Measurements from ENCODE around the gene NPFFR1.

NPFFR1 gene

DNA sequence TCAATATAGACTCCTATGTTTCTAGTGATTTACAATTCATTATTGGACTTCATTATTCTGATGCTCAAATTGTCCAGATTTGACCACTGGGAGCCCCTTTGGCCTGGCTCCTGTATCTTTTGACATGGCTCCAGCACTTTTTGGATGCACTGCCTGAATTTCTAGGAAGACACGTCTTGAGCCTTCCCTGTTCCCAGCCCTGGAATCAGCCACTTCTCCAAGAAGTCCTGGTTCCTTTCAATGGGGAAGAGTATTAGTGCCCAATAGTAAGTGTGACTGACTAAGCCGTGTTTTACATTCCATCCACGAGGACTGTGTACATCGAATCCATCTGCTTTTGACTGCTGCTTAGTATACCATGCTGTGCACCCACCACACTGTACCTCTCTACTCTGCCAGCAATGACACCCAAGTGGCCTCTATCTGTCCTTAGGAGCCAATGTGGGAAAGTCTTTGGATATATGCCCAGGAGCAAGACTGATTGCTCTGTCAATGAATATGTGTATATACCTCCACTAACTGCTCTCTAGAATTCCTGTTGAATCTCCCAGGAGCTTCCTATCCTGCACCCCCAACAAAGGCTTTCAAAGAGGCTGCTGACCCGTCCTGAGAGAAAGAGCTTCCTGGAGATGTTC, 23.2 kb upstream of the NPFFR1 start:
- TF ChIP-seq, protein P1, sequence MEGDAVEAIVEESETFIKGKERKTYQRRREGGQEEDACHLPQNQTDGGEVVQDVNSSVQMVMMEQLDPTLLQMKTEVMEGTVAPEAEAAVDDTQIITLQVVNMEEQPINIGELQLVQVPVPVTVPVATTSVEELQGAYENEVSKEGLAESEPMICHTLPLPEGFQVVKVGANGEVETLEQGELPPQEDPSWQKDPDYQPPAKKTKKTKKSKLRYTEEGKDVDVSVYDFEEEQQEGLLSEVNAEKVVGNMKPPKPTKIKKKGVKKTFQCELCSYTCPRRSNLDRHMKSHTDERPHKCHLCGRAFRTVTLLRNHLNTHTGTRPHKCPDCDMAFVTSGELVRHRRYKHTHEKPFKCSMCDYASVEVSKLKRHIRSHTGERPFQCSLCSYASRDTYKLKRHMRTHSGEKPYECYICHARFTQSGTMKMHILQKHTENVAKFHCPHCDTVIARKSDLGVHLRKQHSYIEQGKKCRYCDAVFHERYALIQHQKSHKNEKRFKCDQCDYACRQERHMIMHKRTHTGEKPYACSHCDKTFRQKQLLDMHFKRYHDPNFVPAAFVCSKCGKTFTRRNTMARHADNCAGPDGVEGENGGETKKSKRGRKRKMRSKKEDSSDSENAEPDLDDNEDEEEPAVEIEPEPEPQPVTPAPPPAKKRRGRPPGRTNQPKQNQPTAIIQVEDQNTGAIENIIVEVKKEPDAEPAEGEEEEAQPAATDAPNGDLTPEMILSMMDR (conservative IDR thresholded peaks at IDR 0.05; ENCODE audit: control insufficient read depth, insufficient read depth, low read depth, low read length): no peak
- no peak overlapping the region for H3K4me3 ChIP-seq (ENCODE audit: control insufficient read depth, low read depth, low read length)
- DNase-seq (ENCODE audit: low read depth): no peak

DNA sequence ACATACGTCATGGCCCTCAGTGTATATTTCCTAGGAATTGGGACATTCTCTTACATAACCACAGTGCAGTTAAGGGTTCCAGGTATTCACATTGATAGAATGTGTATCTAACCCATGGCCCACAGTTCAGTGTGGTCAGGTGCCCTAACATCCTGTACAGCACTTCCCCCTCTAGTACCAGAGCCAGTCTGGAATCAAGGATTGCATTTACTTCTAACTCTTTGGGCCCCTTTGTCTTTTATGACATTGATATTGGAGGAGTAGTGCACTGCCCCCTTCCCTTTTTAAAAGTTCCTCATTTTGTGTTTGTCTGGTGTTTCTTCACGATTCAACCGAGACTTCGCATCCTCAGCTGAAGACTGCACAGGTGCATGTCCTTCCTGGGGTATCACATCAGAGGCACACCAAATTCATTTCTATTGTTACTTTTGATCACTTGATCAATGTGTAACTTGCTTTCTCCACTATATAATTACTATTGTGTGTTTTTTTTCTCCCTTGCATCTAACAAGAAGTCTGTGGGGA, 22.4 kb upstream of the NPFFR1 start:
- no peak overlapping the region for H3K4me3 ChIP-seq (ENCODE audit: control insufficient read depth, low read depth, low read length)
- TF ChIP-seq, protein P1 (conservative IDR thresholded peaks at IDR 0.05; ENCODE audit: control insufficient read depth, insufficient read depth, low read depth, low read length): no peak
- no peak for DNase-seq (ENCODE audit: low read depth)

DNA sequence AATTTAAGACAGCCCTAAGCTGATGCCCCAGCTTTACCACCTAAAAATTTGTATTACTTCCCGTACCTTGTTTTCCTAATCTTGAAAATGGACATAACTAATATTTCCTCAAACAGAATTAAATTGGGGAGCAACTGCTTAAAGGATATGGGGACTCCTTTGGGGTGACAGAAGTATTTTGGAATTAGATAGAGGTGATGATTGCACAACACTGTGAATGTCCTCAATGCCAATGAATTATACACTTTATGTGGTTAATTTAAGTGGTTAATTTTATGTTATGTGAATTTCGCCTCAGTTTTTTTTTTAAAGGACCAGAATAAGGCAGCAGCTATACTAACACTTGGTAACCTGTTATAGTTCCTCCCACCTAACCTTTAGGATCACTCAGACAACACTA, 19.9 kb upstream of the NPFFR1 start:
- DNase-seq (ENCODE audit: low read depth): no peak
- TF ChIP-seq, protein P1 (conservative IDR thresholded peaks at IDR 0.05; ENCODE audit: control insufficient read depth, insufficient read depth, low read depth, low read length): no peak

DNA sequence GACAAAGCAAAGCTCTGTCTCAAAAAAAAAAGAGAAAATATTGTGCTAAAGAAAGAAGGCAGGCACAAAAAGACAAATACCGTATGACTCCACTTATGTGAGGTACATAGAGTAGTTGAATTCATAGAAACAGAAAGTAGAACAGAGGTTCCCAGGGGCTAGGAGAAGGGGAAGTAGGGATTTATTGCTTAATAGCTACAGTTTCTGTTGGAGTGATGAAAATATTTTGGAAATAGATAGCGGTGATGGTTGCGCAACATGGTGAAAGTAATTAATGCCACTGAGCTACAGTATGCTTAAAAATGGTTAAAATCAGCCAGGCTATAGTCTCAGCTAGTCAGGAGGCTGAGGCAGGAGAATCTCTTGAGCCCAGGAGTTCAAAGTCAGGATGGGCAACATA, 18.5 kb upstream of the NPFFR1 start:
- DNase-seq (ENCODE audit: low read depth): peak; percentile 84
- TF ChIP-seq, protein P1 (conservative IDR thresholded peaks at IDR 0.05; ENCODE audit: control insufficient read depth, insufficient read depth, low read depth, low read length): no peak
- no peak overlapping the region for H3K4me3 ChIP-seq (ENCODE audit: control insufficient read depth, low read depth, low read length)

More for the DNA sequence above, 19.9 kb upstream of the NPFFR1 start:
- no peak overlapping the region for H3K4me3 ChIP-seq (ENCODE audit: control insufficient read depth, low read depth, low read length)

DNA sequence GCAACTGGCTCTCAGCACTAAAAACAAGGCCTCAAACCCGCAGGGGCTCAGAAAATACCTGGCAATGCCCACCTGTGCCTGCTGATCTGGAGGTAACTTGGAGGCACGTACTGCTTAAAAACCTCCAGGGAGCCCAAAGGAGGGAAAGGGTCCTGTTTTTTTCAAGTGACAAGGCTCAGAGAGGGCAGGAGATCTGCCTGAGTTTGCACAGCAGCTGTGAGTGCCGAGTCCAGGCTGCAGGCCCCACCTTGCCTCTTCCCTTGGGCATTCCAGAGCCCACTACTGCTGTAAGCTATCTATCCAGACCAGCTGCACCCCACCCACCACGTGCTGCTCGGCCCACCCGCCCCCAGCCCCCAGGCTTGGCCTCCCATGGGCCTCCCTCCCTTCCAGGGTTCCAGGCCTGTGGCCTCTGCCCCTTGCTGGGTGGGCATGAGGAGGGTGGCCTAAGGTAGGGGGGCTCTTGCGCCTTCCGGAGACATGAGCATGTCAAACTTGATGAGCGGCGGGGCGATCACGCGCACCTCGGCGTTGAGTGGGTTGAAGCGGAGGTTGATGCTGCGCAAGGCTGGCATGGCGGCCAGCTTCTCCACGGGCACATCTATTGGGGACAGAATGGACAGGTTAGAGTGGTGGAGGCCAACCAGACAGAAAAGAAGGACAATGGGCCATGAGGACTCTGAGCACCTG, 17.2 kb upstream of the NPFFR1 start:
- no peak for DNase-seq (ENCODE audit: low read depth)
- TF ChIP-seq, protein P1 (conservative IDR thresholded peaks at IDR 0.05; ENCODE audit: control insufficient read depth, insufficient read depth, low read depth, low read length): no peak
- H3K4me3 ChIP-seq (ENCODE audit: control insufficient read depth, low read depth, low read length): no peak overlapping the region

DNA sequence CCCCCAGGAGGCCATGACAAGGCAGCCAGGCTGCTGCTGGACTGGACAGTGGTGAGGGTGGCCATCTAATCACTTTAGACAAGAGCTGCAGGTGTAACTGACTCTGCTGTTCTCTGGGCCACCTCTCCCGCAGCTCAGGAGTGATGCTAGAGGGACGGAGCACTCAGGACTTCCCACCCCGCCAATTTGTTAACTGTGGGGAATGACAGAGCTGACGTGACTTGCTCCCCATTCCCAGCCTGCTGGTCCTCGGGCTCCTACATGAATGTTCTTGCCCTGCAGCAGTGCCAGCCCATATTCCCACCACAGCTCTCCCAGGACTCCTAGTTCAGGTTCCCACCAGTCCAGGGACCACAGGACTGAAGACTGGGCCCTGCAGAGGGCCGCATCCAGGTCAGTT, 16.7 kb upstream of the NPFFR1 start:
- no peak overlapping the region for H3K4me3 ChIP-seq (ENCODE audit: control insufficient read depth, low read depth, low read length)
- no peak for DNase-seq (ENCODE audit: low read depth)
- TF ChIP-seq, protein P1 (conservative IDR thresholded peaks at IDR 0.05; ENCODE audit: control insufficient read depth, insufficient read depth, low read depth, low read length): no peak

Measured in fibroblast of mammary gland (primary cell).